HG03135 (cell line): ENCODE measurements around the gene NIPSNAP2.
"Not testable (repeated sequence)": the region's sequence is repeated elsewhere in the genome, so short reads cannot be mapped to it uniquely, and the experiment has no call there.

Experiments used
- ATAC-seq: cut with Tn5 transposase; IDR thresholded peaks from one replicate; pipeline ENCODE4 v1.9.1; 2021; ENCODE audit warnings: mild to moderate bottlenecking, moderate library complexity; ENCODE audit not compliant: unreplicated experiment

The NIPSNAP2 gene

DNA sequence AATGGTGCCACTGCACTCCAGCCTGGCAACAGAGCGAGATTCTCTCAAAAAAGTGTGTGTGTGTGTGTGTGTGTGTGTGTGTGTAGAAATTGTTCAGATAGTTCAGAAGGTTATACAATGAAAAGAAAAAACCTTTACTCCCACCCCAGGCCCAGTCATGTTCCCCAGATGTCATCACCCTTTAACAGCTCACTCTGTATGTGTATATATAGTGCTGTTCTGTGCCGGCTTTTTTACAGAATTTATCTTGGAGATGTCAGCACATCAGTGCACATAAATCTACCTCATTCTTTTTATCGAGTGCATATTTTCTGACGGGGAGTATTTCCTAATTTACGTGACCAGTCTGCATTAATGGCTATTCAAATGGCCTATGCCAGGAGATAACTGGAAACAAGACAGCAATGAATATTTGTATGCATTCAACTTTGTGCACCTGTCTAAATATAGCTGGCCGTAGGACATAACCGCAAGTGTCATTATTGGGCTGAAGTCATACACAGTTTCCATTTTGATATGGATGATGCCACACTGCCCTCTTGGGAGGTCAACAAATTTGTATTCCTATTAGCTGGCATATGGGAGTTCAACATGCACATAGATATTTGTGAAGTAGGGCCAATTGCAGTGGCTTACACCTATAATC is 11.7 kb downstream of the NIPSNAP2 start:
- no peak for ATAC-seq

DNA sequence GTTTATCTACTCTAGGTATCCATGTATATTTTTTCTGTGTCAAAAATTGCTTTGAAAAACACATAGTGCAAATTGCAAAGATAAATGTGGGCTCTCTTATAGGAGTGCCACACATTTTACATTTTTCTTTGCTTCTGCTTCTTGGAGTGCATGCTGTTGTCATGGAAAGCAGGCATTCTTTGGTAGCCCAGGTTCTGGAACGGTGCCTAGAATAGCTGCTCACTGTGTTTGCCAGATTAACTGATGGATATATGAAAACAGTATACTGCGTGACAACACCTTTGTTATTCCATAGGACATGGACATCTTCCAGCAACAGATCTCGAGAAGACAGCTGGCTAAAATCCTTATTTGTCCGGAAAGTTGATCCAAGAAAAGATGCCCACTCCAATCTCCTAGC is 13.4 kb downstream of the NIPSNAP2 start:
- ATAC-seq = no peak

DNA sequence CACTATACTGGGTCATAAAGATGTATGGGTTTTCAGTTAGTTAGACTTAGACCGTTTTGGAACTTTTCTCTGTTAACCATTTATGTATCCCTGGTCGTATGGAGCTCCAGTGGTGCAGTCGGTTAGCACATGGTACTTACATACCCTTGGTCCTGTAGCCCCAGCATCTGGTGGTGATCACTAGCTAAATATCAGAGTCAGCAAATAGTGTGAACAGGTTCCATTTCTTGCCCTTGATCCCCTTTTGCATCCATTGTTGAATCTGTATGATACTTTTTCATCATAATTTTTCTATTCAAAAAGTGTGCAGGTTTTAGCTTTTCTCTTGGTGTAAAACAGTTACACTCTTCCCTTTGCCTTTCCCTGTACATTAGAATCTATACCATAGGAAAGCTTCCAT is 15.9 kb downstream of the NIPSNAP2 start:
- no peak for ATAC-seq

DNA sequence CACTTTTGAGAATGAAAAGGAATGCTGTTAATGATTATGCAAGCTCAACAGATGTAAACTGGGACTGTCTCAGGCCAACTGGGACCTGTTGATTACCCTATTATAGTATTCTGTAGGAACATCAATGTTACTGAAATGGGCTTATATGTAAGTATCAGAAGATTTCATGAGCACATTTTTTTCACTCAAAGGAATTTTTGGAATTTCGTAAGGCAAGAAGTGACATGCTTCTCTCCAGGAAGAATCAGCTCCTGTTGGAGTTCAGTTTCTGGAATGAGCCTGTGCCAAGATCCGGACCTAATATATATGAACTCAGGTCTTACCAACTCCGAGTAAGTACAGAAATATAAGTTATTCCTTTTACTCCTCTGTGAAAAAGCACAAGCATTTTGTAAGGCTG is 19.2 kb downstream of the NIPSNAP2 start:
- ATAC-seq = no peak

DNA sequence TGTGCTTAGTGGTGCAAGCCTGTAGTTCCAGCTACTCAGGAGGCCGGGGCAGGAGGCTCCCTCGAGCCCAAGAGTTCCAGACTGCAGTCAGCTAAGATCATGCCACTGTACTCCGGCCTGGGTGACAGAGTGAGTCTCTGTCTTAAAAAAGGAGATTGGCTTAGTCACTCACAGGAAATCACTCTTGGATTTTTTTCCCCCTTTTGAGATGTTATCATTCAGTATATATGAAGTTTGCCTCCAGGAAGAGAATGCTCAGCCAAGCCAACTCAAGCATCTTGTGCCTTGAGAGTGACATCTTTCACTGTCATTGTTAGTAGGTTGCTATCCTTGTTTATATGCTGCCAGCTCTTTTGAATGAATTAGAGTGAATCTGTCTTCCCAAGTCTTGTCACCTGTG is 28.0 kb downstream of the NIPSNAP2 start:
- no peak for ATAC-seq

DNA sequence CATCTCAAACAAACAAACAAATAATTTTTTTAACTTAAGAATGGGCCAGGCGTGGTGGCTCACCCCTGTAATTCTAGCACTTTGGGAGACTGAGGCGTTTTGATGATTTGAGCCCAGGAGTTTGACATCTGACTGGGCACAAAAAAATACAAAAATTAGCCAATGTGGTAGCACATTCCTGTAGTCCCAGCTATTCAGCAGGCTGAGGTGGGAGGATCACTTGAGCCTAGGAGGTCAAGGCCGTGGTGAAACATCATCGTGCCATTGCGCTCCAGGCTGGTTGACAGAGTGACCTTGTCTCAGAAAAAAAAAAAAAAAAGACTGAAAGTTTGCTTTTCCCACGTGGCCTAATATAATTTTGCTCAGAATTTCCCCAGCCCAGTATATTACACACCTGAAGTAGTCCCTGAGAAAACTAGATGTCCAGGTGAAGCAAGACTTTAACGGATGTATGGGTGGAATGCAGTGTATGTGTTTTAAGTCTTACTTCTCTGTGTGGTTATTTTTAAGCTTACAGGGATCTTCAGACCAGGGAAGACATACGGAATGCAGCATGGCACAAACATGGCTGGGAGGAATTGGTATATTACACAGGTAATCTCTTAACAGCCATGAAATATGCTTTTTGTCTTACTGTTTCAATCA is 32.6 kb downstream of the NIPSNAP2 start:
- ATAC-seq = no peak

DNA sequence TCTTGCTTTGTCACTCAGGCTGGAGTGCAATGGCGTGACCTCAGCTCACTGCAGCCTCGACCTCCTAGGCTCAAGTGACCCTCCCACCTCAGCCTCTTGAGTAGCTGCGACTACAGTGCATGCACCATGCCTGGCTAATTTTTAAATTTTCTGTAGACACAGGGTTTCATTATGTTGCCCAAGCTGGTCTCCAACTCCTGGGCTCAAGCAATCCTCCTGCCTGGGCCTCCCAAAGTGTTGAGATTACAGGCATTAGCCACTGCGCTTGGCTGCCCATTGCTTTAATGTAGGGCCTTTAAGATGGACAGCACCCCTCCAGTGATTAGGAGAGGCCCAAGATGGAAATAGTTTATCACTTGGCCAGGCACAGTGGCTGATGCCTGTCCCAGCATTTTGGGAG is 39.4 kb downstream of the NIPSNAP2 start:
- no peak for ATAC-seq

DNA sequence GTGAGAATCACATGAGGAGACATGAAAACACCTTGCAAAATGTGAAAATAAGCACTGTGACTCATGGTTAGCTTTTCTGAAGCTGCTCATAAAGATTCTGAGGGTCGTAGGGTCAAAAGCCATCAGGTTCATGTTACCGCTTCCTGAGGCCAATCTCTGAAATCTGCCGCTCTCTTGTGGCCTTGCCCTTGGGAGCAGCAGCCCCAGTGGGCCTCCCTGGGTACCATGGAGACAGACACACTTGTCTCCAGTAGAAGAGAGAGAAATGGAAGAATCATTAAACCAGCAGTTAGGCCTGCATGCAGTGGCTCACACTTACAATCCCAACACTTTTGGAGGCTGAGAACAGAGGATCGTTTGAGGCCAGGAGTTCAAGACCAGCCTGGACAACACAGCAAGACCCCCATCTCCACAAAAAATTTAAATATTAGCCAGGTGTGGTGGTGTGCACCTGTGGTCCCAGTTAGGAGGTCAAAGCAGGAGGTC is 42.8 kb downstream of the NIPSNAP2 start:
- no peak for ATAC-seq

DNA sequence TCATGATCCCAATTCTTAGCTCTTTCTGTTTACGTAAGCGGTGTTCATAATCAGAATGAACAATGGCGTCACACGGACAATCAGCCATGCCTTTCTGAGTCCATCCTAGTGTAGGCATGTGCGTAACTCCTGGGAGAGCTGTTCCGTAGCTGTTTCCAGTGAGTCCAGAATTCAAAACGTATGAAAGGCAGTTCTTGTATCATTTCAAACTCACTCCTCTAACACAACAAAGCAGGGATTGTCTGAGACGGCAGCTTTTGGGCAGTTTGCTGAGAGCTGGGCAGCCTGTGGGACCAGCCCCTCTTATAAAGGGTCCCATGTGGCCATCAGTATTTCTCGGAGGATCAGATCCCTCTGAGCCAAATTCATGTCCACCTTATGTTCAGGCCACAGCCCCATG is 43.5 kb downstream of the NIPSNAP2 start:
- ATAC-seq = no peak

DNA sequence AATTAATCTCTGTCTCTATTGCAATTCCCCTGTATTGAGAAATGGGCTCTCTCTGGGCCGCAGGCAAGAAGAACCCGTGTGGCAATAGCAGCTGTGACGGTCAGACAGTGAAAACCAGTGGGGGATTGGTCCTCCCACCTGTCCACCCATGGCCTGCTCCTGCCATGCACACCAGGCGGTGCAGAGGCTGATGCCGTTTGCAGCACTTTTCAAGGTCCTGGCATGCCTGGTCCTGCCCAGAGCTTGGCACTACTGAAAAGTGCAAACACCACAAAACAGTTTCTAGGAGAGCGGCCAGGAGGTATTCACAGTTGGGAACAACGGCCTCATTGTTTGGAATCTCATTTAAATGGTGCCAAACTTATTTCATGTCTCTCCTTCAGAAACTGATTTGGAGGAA is 45.3 kb downstream of the NIPSNAP2 start:
- ATAC-seq = no peak

DNA sequence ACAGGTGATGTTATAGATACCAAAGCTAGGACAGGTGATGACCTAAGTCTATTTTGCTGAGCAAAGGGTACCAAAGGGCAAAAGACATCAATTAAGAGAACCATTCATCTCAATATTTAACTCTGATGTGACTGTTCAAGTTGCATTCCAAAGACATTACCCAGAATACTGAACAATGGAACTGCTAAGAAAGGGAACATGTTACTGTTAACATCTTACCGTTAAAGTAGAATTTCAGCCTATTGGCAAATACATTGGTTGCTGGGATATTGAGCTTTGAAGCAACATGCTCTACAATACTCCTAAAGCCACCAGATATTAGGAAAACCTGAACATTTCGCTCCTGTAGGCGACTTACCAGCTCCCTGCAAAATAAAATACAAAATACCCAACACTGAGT is 52.6 kb downstream of the NIPSNAP2 start:
- not testable (repeated sequence) for ATAC-seq

DNA sequence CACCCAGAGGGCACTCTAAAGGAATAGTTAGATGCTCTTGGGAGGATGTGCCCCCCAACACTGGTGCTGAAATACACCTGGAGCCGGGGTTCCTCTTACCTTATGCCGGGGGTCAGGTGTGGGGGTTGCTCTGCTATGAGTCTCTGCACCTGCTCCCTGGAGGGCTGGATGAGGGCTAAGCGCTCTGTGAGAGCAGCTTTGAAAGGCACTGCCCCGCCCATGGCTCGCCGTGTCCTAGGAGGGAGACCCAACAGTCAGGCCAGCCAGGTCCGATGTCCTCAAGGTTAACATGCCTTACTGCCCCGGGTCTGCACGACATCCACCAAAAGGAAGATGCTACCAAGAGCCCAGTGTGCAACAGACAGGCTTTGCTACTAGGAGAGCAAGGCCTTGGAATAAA is 55.1 kb downstream of the NIPSNAP2 start:
- ATAC-seq = no peak

DNA sequence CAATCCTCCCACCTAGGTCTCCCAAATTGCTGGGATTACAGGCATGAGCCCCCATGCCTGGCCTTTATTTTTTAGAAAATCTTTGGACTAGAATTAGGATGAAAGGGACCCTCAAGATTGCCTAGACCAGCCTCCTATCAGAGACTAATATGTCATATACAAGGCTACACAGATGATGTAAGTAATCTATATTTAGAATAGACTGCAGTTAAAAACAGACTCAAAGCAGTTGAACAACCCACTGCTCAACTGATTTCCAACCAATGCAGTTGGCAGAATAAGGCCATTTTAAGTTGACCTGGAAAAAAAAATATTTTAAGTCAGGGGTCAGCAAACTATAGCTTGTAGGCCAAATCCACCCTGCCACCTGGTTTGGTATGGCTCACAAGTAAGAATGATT is 59.1 kb downstream of the NIPSNAP2 start:
- ATAC-seq = no peak

DNA sequence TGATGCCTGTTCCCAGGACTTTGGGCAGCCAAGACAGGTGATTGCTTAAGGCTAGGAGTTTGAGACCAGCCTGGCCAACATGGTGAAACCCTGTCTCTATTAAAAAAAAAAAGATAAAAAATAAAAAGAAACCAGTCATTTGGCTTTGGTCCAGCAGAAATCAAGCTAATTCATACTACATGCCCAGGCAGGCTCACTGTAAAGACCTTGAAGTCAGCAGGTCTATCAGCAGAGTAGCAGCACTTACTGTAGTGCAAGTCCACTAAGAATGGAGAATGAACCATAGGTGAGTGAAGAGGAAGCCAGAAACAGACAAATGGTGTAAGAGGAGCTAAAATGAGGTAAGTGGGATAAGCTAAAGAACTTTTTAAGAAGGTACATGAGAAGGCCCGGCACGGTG is 62.2 kb downstream of the NIPSNAP2 start:
- no peak for ATAC-seq

DNA sequence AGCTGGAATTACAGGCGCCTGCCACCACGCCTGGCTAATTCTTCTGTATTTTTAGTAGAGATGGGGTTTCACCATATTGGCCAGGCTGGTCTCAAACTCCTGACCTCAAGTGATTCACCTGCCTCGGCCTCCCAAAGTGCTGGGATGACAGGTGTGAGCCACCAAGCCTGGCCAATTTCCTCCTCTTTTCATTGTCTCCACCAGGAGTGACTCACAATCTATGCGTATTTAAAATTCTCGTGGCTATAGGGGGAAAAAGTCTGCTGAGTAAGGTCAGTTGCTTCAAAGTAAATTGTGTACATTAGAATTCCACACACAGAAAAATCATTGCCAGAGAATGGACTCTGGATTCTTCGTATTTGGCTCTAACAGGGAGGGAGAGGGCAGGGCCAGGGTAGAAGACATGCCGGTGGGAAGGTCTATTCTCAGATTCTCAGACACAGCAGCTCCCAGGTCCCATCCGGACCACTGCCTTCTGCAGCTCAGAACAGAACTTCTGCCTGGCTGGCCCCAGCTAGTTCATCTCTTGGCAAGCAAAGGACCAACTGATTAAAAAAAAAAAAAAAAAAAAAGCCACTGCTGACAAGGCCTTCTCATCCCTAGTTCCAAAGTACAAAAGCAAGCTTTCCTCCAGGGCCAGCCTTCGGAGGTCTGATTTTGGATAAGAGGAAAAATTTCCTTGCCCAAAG is 64.7 kb downstream of the NIPSNAP2 start:
- ATAC-seq = no peak

DNA sequence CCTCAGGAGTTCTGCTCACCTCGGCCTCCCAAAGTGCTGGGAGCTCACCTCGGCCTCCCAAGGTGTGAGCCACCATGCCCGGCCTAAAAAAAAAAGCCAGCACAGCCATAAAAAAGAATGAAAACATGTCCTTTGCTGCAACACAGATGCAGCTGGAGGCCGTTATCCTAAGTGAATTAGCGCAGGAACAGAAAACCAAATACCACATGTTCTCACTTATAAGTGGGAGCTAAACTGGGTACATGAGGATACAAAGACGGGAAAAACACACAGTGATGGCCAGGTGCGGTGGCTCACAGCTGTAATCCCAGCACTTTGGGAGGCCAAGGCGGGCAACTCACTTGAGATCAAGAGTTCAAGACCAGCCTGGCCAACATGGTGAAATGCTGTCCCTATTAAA is 66.0 kb downstream of the NIPSNAP2 start:
- ATAC-seq = no peak

DNA sequence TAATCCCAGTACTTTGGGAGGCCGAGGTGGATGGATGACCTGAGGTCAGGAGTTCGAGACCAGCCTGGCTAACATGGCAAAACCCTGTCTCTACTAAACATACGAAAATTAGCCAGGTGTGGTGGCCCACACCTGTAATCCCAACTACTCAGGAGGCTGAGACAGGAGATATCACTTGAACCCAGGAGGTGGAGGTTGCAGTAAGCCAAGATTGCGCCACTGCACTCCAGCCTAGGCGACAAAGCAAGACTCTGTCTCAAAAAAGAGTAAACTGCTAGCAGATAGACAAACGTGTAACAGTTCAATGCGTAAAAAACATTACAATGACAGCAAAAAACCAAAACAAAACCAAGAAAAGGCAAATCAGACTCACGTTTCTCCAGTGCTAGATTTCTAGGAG is 67.2 kb downstream of the NIPSNAP2 start:
- not testable (repeated sequence) for ATAC-seq

DNA sequence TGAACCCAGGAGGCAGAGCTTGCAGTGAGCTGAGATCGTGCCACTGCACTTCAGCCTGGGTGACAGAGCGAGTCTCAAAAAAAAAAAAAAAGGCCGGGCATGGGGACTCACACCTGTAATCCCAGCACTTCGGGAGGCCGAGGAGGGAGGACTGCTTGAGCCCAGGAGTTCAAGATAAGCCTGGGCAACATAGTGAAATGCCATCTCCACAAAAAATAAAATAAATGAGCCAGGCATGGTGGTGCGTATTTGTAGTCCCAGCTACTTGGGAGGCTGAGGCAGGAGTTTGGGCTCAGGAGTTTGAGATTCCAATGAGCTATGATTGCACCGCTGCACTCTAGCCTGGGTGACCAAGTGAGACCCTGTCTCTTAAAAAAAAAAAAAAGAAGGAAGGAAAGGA is 68.2 kb downstream of the NIPSNAP2 start:
- ATAC-seq = not testable (repeated sequence)

DNA sequence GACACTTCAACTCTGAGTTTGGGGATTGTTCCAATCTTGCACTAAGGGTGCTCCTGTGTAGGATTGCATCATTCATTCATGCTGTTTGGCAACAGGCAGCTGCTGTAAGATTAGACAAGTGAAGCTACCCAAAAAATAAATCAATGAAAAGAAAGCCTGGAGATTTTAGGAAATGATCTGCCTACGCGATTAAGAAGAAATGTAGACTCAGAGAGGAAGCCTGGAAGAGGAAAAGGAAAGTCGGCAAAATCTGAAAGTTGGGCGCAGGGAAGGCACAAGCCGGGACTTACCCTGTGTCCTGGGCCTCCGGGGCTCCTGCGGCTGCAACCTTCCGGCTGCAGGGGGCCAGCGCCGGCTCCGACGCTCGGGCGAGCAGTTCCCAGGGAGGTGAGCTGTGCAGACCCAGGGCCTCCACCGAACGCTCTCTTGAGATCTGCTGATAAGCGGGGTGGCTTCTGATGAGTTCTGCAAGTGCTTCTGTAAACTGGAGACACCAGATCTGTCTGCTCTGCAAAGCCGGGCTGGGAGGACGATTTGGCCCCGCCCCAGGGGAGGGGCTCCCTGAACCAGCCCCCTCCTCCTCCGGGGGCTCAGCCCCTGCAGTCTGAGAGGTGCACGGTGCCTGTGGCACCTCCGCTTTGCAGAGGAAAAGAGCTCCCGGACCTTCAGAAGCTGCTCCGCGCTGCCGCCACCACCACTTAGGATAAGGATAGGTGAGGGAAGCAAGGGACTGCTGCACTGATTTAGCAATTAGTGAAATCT is 69.5 kb downstream of the NIPSNAP2 start:
- ATAC-seq = peak; percentile 93

DNA sequence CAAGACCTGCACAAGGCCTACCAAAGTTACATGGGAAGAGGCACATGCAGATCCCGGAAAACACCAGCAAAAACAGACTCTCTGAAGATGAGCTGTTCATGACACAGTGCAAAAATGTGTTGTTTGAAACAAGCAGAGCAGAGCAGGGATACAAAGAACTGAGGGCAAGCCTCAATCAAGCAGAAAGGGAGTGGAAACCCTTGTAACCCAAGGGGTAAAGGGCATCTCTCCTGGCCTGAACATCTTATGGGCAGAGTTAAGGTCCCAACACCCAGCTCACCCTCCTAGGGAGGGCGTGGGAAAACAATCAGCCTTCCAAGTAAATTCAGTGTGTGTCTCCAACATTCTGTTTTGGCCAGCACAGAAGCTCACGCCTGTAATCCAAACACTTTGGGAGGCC is 76.3 kb downstream of the NIPSNAP2 start:
- no peak for ATAC-seq

DNA sequence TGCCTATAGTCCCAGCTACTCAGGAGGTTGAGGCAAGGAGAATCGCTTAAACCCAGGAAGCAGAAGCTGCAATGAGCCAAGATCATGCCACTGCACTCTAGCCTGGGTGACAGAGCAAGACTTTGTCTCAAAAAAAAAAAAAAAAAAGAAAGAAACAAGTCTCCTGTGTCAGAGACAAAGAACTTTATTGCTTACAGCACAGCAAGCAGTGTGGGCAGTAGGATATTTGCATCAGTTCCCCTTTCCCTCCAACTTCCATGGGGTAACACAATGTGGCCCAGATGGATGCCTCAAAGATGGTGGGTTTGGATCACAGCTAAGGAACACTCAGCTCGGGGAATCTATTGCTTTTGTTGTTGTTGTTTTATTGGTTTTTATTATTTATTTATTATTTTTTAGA is 81.4 kb downstream of the NIPSNAP2 start:
- ATAC-seq = not testable (repeated sequence)
